D721Med (cell line): ENCODE measurements around the gene GNAT3.

Experiments used
- DNase-seq: peaks from one replicate; pipeline ENCODE4 v3.0.0; 2011; ENCODE audit warnings: low spot score; ENCODE audit not compliant: insufficient read length
- FAIRE-seq: peaks from 2 replicates; lab custom pipeline; 2011; peaks lifted over from hg19 to GRCh38; lab: Jason Lieb, UNC
- CTCF ChIP-seq: IDR thresholded peaks from 2 replicates; pipeline ENCODE4 v1.5.1; 2012; ENCODE audit warnings: mild to moderate bottlenecking, control low read depth; ENCODE audit not compliant: insufficient read depth; ENCODE audit errors: missing control alignments

Gene GNAT3

DNA sequence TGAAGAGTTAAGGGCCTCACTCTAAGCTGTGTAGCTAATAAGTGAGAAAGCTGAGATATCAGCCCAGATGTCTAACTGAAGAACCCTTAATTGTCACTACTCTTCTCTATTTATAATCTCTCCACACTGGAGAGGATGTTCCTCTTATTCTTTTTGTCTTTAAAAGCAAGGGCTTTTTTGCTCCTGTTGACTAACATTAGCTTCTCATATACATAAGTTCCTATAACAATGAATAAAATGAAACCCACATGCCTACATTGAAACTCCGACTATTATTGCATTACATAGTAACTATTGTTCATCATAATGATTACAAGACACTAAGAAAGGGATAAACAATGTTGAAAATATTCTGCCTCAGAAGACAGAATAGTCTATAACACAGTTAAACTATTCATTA lies 67.1 kb downstream of the GNAT3 start:
- no peak for FAIRE-seq
- TF ChIP-seq CTCF, result no peak
- DNase-seq, result no peak

DNA sequence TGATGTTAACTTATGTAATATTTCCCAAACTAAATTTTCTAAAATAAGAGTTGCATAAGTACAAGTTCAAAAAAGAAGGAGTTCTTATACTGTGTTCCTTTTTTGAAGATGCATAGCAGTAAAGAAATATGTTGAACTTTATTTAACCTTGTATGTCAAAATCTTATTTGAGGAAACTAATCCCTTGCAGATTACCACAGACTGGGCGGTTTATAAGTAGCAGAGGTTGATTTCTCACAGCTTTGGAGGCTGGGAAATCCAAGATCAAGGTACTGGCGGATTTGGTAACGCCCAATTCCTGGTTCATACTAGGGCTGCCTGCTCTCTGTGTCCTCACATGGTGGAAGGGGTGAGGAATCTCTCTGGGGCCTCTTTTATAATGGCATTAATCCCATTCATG lies 68.5 kb downstream of the GNAT3 start:
- no peak for TF ChIP-seq CTCF
- no peak for DNase-seq
- no peak for FAIRE-seq

GRCh38 chr7:80440883-80441282 lies 71.0 kb downstream of the GNAT3 start:
- FAIRE-seq, result no peak
- DNase-seq, result no peak
- no peak for TF ChIP-seq CTCF

- DNase-seq (no peak), FAIRE-seq (no peak)
- no peak for TF ChIP-seq CTCF
These were observed 71.7 kb downstream of the GNAT3 start for GRCh38 chr7:80439894-80440821.

- DNase-seq (no peak), FAIRE-seq (no peak)
- no peak for TF ChIP-seq CTCF
These were observed 76.3 kb downstream of the GNAT3 start for GRCh38 chr7:80435521-80435920.

DNA sequence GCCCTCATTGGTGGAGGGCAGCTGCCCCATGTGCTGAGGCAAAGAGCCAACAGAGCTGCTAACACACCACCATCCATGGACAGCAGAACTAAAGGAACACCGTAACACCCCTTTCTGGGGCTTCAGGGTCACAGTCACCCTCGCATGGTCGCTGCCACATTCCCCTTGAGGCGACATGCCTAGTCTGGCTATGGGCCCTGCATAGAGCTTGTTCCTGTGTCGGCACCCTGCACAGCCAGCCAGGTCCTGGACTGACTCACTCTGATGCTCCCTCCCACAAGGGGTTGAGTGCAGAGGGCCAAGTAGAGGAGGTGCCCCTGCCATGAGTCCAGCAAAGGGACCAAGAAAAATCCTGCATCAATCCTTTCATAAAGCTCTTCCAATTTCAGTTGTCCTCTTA lies 77.8 kb downstream of the GNAT3 start:
- TF ChIP-seq CTCF, result no peak
- no peak for FAIRE-seq
- DNase-seq, result no peak

- TF ChIP-seq CTCF, result no peak
- DNase-seq, result no peak
- no peak for FAIRE-seq
These were observed 79.7 kb downstream of the GNAT3 start for GRCh38 chr7:80432166-80432565.
